ENCODE data around the gene SH3GL3.

Gene SH3GL3

DNA sequence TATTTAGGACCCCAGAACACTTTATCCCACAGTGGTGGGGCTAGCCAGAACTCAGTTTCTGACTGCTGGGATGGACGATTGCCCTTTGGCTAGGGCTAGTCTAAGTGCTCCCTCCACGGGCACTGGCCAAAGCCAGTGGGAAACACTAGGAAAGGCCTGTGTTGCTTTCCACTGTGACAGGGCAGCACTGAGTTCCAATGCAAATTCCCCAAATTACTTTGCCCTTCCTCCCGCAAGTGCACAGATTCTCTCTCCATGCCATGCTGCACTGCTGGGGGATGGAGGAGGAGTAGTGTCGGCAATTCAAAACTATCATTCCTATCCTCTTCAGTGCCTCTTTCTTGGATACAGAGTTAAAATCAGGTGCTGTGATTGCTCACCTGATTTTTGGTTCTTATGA is 100.0 kb downstream of the SH3GL3 start:
- CTCF ChIA-PET, result interaction anchor here (1.6 to 3.4 kb wide), 3 partner anchors 11 to 109 kb away, joined by 6 to 12 read pairs (median 9); no protein-coding TSS in a partner anchor
- Histone ChIP-seq H3K27ac (ENCODE audit: extremely low read depth, low read depth, low read length) (no peak overlapping the region), H3K4me1 (ENCODE audit: control insufficient read depth, insufficient read depth, low read length) (no peaks in the 10 kb centered on the region), H3K9me3 (ENCODE audit: control insufficient read depth, insufficient read depth, low read depth, low read length) (peaks cover 2% of the 10 kb centered on the region; the same call in 1 of the 2 replicates), H3K4me3 (ENCODE audit: low read depth, low read length) (no peak overlapping the region), H3K36me3 (ENCODE audit: control insufficient read depth in 2 of 2, insufficient read depth in 1 of 2, low read length in 2 of 2) (no peaks in the 10 kb centered on the region)
- TF ChIP-seq, protein P1, sequence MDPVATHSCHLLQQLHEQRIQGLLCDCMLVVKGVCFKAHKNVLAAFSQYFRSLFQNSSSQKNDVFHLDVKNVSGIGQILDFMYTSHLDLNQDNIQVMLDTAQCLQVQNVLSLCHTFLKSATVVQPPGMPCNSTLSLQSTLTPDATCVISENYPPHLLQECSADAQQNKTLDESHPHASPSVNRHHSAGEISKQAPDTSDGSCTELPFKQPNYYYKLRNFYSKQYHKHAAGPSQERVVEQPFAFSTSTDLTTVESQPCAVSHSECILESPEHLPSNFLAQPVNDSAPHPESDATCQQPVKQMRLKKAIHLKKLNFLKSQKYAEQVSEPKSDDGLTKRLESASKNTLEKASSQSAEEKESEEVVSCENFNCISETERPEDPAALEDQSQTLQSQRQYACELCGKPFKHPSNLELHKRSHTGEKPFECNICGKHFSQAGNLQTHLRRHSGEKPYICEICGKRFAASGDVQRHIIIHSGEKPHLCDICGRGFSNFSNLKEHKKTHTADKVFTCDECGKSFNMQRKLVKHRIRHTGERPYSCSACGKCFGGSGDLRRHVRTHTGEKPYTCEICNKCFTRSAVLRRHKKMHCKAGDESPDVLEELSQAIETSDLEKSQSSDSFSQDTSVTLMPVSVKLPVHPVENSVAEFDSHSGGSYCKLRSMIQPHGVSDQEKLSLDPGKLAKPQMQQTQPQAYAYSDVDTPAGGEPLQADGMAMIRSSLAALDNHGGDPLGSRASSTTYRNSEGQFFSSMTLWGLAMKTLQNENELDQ (tag by site-specific recombination; IDR thresholded peaks at IDR 0.05; ENCODE audit: low read depth), result no peak
- TF ChIP-seq ZNF146 (tag by site-specific recombination; IDR thresholded peaks at IDR 0.05) (no peak), ZNF121 (tag by site-specific recombination; IDR thresholded peaks at IDR 0.05) (no peak), ZNF830 (tag by site-specific recombination; IDR thresholded peaks at IDR 0.05; ENCODE audit: low read depth) (no peak)
- POLR2A ChIA-PET, result interaction anchor here (0.6 to 0.7 kb wide), 2 partner anchors 11 to 57 kb away, joined by 3 to 5 read pairs; no protein-coding TSS in a partner anchor

DNA sequence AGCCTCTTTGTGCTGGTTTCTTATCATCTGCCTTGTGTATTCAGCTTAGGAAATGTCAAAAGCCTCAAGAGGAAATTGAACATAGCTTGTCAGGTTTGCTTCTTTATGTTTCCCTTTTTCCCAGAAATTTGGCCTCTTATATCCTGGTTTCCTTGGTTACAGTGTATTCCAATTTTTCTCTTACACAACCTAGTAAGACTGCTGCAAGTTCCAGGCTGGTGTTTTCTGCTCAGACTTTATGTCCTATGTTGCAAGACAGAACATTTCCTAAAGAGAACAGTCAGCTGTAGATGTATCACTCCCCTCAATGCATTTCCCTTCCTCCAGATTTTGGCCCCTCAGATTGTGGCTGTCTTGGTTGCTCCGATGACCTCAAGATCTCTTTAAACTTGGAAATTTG is 102.5 kb downstream of the SH3GL3 start:
- Histone ChIP-seq H3K4me3 (ENCODE audit: low read depth, low read length) (no peak overlapping the region), H3K4me1 (ENCODE audit: control insufficient read depth, insufficient read depth, low read length) (no peaks in the 10 kb centered on the region), H3K36me3 (ENCODE audit: control insufficient read depth in 2 of 2, insufficient read depth in 1 of 2, low read length in 2 of 2) (no peaks in the 10 kb centered on the region), H3K27ac (ENCODE audit: extremely low read depth, low read depth, low read length) (no peak overlapping the region), H3K9me3 (ENCODE audit: control insufficient read depth, insufficient read depth, low read depth, low read length) (no peaks in the 10 kb centered on the region)
- TF ChIP-seq ZNF473 (tag by site-specific recombination; IDR thresholded peaks at IDR 0.05) (no peak), ZNF521 (tag by site-specific recombination; IDR thresholded peaks at IDR 0.05) (no peak), ZNF23 (tag by site-specific recombination; IDR thresholded peaks at IDR 0.05; ENCODE audit: borderline replicate concordance) (no peak), ZNF404 (tag by site-specific recombination; IDR thresholded peaks at IDR 0.05) (no peak), ZNF530 (tag by site-specific recombination; IDR thresholded peaks at IDR 0.05; ENCODE audit: low read depth) (no peak), ZNF433 (tag by site-specific recombination; IDR thresholded peaks at IDR 0.05; ENCODE audit: low read depth) (no peak), ZNF555 (tag by site-specific recombination; conservative IDR thresholded peaks at IDR 0.05) (no peak), ZFP41 (tag by site-specific recombination; IDR thresholded peaks at IDR 0.05; ENCODE audit: borderline replicate concordance) (no peak), ZEB2 (tag by site-specific recombination; IDR thresholded peaks at IDR 0.05) (no peak), ZNF302 (tag by site-specific recombination; IDR thresholded peaks at IDR 0.05; ENCODE audit: low read depth) (no peak), ZFP37 (tag by site-specific recombination; IDR thresholded peaks at IDR 0.05) (no peak), ZNF621 (tag by site-specific recombination; IDR thresholded peaks at IDR 0.05) (no peak), ZBTB7A (tag by site-specific recombination; IDR thresholded peaks at IDR 0.05; ENCODE audit: low read depth) (no peak), GLIS2 (tag by site-specific recombination; IDR thresholded peaks at IDR 0.05) (no peak), OSR2 (tag by site-specific recombination; IDR thresholded peaks at IDR 0.05) (no peak), GLIS1 (tag by site-specific recombination; IDR thresholded peaks at IDR 0.05) (no peak)
- TF ChIP-seq, protein P2, sequence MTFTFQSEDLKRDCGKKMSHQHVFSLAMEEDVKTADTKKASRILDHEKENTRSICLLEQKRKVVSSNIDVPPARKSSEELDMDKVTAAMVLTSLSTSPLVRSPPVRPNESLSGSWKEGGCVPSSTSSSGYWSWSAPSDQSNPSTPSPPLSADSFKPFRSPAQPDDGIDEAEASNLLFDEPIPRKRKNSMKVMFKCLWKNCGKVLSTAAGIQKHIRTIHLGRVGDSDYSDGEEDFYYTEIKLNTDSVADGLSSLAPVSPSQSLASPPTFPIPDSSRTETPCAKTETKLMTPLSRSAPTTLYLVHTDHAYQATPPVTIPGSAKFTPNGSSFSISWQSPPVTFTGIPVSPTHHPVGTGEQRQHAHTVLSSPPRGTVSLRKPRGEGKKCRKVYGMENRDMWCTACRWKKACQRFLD (tag by site-specific recombination; IDR thresholded peaks at IDR 0.05), result no peak
- TF ChIP-seq, protein P3, sequence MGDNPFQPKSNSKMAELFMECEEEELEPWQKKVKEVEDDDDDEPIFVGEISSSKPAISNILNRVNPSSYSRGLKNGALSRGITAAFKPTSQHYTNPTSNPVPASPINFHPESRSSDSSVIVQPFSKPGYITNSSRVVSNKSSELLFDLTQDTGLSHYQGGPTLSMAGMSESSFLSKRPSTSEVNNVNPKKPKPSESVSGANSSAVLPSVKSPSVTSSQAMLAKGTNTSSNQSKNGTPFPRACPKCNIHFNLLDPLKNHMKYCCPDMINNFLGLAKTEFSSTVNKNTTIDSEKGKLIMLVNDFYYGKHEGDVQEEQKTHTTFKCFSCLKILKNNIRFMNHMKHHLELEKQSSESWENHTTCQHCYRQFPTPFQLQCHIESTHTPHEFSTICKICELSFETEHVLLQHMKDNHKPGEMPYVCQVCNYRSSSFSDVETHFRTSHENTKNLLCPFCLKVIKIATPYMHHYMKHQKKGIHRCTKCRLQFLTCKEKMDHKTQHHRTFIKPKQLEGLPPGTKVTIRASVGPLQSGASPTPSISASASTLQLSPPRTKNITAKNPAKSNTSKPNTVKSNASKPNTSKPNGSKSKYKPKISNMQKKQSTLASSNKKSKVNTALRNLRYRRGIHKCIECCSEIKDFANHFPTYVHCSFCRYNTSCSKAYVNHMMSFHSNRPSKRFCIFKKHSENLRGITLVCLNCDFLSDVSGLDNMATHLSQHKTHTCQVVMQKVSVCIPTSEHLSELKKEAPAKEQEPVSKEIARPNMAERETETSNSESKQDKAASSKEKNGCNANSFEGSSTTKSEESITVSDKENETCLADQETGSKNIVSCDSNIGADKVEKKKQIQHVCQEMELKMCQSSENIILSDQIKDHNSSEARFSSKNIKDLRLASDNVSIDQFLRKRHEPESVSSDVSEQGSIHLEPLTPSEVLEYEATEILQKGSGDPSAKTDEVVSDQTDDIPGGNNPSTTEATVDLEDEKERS (tag by site-specific recombination; IDR thresholded peaks at IDR 0.05), result no peak
- TF ChIP-seq, protein P4, sequence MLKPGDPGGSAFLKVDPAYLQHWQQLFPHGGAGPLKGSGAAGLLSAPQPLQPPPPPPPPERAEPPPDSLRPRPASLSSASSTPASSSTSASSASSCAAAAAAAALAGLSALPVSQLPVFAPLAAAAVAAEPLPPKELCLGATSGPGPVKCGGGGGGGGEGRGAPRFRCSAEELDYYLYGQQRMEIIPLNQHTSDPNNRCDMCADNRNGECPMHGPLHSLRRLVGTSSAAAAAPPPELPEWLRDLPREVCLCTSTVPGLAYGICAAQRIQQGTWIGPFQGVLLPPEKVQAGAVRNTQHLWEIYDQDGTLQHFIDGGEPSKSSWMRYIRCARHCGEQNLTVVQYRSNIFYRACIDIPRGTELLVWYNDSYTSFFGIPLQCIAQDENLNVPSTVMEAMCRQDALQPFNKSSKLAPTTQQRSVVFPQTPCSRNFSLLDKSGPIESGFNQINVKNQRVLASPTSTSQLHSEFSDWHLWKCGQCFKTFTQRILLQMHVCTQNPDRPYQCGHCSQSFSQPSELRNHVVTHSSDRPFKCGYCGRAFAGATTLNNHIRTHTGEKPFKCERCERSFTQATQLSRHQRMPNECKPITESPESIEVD (tag by site-specific recombination; IDR thresholded peaks at IDR 0.05), result no peak
- TF ChIP-seq, protein P5, sequence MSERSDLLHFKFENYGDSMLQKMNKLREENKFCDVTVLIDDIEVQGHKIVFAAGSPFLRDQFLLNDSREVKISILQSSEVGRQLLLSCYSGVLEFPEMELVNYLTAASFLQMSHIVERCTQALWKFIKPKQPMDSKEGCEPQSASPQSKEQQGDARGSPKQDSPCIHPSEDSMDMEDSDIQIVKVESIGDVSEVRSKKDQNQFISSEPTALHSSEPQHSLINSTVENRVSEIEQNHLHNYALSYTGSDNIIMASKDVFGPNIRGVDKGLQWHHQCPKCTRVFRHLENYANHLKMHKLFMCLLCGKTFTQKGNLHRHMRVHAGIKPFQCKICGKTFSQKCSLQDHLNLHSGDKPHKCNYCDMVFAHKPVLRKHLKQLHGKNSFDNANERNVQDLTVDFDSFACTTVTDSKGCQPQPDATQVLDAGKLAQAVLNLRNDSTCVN (tag by site-specific recombination; optimal IDR thresholded peaks at IDR 0.05), result no peak
- POLR2A ChIA-PET, result no interaction called here
- CTCF ChIA-PET, result interaction anchor here (2.5 kb wide), 1 partner anchor 112 kb away, joined by 6 read pairs; no protein-coding TSS in a partner anchor
